ENCODE data around the gene CENPP. TPM values are rescaled to one million over a fixed set of nuclear protein-coding genes. Genes with fewer than 3 reads are reported as not detected.

Gene CENPP
- total RNA-seq, 1 donor from 2014 or later, result 2.7 TPM

DNA sequence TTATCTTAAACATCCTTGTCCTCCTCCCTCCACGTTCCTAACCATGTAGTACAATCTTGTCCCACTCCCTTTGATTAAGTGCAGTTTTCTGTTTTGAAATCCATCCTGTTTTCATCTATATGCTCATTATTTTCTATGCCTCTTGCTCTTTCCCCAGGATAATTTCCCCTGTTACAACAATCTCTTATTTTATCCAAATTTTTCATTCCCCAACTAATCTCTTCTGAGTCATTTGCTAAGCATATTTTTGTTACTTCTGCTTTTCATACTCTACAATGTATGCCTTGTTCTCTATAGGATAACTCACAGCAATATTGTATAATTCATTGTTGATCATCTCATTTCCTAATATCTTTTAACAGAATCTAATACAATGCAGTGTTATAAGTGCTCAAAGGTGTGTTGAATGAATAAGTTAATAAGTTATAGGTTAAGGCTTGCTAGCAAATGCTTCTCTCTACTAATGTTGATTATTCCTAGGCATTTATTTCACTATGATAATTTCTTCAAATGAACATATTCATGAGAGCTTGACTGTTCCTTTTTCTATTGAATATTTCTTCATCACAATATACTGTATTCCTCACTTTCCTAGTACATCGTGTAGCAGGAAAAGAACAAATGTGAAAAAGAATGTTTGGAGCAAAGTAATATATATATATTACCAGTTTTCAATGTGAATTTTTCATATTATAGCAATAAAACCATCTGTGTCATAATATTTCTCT is 97.0 kb downstream of the CENPP start:
- DNase-seq (ENCODE audit: low read depth in 2 of 2), result no peak

DNA sequence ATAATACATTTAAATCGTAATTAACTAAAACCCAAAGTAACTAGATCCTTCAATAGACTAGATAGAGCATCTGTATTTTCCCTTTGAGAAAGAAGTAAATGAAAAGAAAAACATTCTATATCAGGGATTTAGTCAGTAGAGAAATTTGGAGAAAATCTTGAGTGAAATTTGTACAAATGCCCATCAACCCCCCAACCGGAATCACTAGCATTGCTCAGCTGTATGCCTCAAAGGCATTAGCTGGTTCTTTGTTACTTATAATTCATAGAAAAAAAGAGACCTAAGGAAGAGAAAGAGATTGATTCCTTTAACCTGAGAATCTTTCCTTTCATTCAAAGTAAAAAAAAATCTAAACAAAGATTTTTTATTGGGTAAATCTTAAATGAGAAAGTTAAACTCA is 97.9 kb downstream of the CENPP start:
- no peak for DNase-seq (ENCODE audit: low read depth in 2 of 2)

GRCh38 chr9:92424340-92424739 is 98.6 kb downstream of the CENPP start, which contains the start of gene OMD:
Gene OMD (minus strand): TSS chr9:92424471. CDS start chr9:92417558, 6,913 bp downstream.
- no peak for DNase-seq (ENCODE audit: low read depth in 2 of 2)

GRCh38 chr9:92425474-92425873 is 99.7 kb downstream of the CENPP start:
- no peak for DNase-seq (ENCODE audit: low read depth in 2 of 2)

GRCh38 chr9:92426501-92427145 is 100.9 kb downstream of the CENPP start:
- DNase-seq (ENCODE audit: low read depth in 2 of 2), result no peak

DNA sequence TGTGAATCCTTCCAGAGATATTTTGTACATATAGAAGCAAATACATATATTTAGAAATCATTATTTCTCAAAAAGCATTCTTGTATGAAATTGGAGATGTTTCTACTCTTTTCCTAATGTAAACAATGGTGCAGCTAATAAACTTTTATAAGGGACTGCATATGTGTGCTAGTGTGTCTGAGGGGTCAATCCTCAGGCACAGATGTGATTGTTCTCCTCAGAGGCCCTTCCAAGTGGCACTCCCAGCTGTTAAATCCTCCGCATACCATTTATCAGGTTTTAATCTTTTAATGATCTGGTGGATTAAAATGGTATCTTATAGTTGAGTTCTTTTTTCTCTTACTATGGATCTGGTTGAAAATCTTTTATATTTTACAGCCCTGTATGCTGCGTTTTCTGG is 104.1 kb downstream of the CENPP start:
- DNase-seq (ENCODE audit: low read depth in 2 of 2), result no peak

GRCh38 chr9:92432350-92432749 is 106.6 kb downstream of the CENPP start:
- DNase-seq (ENCODE audit: low read depth in 2 of 2), result no peak

DNA sequence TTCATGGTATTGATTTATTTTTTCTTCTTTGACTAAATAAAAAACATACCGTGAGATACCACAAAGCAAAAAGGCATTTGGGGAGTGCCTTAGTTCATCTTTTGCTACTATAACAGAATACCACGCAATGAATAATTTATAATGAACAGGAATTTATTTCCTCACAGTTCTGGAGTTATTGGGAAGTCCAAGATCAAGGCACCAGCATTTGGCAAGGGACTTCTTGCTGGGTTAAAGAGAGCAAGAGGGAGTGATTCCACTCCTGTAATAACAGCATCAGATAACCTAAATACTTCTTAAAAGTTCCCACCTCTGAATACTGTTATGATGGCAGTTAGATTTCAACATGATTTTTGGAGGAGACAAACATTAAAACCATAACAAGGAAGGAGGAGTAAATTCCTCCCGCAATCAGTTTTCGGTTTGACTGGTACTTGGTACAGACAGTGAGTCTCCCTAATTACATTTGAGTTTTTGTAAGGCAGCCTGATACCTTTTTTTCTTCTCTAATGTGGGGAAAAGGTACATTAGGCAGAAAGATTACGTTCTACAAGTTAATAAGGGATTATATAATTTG is 107.3 kb downstream of the CENPP start:
- no peak for DNase-seq (ENCODE audit: low read depth in 2 of 2)

DNA sequence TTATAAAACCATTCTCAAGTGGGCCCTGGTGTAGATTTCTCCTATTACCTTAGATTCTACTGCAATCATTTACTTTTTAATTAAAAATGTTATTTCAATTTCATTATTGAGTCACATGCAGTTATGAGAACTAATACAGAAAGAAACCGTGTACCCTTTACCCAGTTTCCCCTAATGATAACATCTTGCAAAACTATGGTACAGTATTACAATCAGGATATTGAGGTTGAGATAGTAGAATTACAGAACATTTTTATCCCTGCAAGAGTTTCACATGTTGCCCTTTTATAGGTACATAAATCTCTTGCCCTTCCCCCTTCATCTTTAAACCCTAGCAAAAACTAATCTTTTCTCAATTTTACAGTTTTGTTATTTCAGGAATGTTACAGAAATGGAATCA is 109.5 kb downstream of the CENPP start:
- DNase-seq (ENCODE audit: low read depth in 2 of 2), result no peak

GRCh38 chr9:92438900-92439526 is 113.3 kb downstream of the CENPP start:
- DNase-seq (ENCODE audit: low read depth in 2 of 2), result peak; percentile 21 to 40

GRCh38 chr9:92439921-92440750 is 114.4 kb downstream of the CENPP start:
- peak; percentile 5 to 76 for DNase-seq (ENCODE audit: low read depth in 2 of 2)

DNA sequence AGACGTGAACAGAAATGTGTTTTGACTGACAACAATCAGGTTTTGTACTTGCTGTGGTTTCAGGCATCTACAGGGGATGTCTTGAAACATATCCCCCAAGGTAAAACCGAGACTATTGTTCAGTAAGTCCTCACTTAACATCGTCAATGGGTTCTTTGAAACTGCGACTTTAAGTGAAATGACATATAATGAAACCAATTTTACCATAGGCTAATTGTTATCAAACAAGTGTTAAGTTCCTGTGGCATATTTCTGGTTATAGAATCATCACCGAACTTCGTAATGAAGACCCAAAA is 114.9 kb downstream of the CENPP start:
- no peak for DNase-seq (ENCODE audit: low read depth in 2 of 2)

DNA sequence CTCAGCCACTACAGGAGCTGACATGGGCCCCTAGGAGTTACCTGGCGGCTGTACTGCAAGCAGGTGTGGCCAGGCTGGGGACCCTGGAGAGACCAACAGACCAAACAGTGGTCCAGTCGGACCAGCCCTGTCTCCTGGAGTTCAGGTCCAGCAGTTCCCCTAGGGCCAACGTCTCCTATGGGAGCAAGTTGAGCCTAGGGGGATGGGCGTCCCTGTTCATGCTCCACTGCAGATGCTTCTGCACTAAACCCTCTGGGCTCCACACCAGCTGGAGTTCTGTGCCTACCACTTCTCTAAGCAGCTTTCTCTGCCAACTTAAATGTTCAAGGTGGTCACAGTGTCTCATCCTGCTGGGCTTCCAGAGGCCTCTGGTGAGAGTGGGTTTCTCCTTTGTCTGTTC is 119.1 kb downstream of the CENPP start:
- DNase-seq (ENCODE audit: low read depth in 2 of 2), result no peak

- DNase-seq (ENCODE audit: low read depth in 2 of 2), result no peak
Observed at GRCh38 chr9:92446536-92446935, 120.8 kb downstream of the CENPP start.

DNA sequence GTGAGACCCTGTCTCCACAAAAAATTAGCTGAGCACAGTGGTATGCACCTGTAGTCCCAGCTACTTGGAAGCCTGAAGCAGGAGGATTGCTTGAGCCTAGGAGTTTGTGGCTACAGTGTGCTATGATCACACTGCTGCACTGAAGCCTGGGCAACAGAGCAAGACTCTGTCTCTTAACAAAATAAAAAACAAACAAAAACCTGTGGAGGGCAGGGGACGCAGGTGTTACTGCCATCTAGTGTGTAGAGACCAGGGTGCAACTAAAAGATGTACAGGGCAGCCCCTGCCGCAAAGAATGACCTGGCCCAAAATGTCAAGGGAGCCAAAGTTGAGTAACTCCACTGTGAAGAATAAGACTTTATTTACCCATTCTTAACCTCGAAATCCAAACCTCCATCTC is 129.5 kb downstream of the CENPP start:
- peak in 1 of 2 donors; percentile 10 for DNase-seq (ENCODE audit: low read depth in 2 of 2)

DNA sequence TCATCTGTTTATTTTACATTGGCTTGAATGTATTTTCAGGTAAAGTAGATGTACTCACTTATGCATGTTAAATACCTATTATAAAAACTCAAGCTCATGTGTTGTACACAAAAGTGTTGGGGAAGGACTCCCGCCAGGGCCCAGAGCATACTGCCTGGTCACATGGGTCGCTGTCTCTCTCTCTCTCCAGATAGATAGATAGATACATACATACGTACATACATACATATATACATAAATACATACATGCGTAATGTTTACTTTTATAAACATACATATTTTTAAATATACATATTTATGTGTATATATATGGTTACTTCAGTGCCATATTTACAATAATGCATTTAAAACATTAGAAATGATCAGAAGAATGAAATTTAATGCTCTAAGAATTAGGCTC is 131.8 kb downstream of the CENPP start:
- no peak for DNase-seq (ENCODE audit: low read depth in 2 of 2)

DNA sequence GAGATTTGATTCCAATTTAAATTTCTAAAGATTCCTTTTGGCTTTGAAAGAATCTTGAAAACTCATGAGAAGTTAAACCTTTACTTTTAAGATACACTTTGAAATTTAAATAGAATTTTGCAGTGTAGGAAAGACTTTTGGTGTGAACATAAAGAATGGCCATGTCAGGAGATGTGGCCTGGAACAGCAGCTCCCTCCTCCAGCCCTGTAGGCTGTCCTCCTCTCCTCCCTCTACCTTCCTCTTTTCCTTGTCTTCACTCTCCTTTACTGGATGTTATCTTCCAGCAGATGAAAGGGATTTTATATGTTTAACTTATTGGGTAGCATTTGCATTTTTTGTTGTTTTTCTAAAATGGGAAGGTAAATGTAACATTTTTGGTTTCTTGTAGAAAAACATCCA is 137.6 kb downstream of the CENPP start:
- no peak for DNase-seq (ENCODE audit: low read depth in 2 of 2)

DNA sequence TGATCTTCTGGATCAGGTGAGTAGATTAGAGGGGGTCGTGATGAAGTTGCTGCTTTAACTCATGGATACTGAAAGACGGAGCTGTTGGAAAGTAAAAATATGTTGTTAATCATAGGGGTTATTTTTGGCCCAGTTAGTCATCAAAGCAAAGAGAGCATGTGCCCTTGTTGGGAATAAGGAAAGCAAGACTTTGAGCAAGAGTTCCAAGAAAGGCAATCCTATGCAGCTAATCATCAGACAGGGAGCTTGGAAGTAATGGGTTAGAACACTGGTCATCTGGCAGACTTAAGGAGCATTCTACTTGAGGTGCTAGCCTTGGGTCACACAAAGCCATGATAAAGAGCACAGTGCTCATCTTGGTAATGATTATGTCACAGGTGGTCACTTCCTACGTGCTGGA is 138.2 kb downstream of the CENPP start:
- no peak for DNase-seq (ENCODE audit: low read depth in 2 of 2)

- DNase-seq (ENCODE audit: low read depth in 2 of 2), result no peak
Observed at GRCh38 chr9:92467041-92467440, 141.3 kb downstream of the CENPP start.

DNA sequence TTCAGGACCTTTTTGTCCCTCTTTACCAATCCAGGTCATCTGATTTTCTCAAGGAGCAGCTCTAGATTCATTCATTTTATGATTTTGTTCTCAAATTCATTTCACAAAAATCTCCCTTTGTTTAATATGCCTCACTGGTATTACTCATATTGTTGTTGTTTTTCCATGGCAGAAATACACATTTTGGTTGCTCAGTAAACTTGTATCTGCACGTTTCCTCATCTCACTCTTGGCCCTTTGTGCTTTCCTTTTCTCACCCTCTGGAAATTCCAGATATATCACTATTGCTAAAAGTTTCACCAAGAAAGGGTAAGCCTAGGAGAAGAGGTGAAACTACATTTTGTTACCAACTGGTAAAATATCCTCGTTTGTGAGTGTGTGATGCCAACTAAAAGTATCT is 141.8 kb downstream of the CENPP start:
- DNase-seq (ENCODE audit: low read depth in 2 of 2), result no peak

DNA sequence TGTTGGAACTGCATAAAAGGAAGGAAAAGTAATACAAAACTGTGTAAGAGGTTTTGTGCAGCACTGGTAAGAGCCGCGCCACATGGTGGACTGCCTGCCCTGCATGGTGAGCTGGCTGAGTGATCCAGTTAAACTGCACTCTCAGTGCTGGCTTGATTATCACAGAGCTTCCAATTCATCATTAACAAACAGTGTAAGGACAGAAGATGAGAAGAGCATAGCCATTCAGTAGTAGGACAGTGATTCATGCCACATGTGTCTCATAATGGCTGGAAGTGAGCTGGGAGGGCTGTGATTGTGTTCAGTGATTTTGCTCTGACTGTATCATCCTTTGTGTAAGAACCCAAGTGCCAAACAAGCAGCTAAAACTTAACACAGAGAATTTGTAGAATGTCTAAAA is 142.5 kb downstream of the CENPP start:
- no peak for DNase-seq (ENCODE audit: low read depth in 2 of 2)

DNA sequence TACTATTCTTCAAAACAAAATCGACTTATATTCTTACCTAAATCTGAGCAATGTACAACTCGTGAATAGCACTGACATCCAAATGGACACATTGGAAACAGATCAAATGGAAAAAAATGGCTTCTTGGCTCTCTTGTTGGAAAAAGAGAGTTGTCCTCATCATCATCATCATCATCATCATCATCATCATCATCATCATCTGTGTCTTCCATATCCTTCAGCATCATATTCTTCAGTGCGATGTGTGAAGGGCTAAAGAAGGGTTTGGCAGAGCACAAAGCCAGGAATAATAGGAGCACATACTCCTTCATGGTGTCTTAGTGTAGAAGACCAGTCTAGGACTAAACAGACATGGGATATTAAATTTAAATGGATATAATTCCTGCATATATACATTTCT is 148.8 kb downstream of the CENPP start:
- no peak for DNase-seq (ENCODE audit: low read depth in 2 of 2)
